ENCODE data around the gene LBP. TPM values are rescaled to one million over a fixed set of nuclear protein-coding genes. Genes with fewer than 3 reads are reported as not detected.

Gene LBP
- total RNA-seq, 1 experiment from 2014 or later: 0.52 TPM

GRCh38 chr20:38325905-38326304, 20.4 kb upstream of the LBP start:
- H3K4ac ChIP-seq (ENCODE audit: low read depth, low read length): no peak overlapping the region
- peaks cover 0 to 3% of the 10 kb centered on the region in 2 experiments; a peak in 1 of 4 replicates for H3K4me1 Mint-ChIP-seq

More at GRCh38 chr20:38325905-38326304, 20.4 kb upstream of the LBP start:
- no peak overlapping the region for H2BK12ac ChIP-seq (ENCODE audit: insufficient read length, low read depth, low read length)
- H2BK15ac ChIP-seq (ENCODE audit: low read depth, low read length): no peak overlapping the region
- no peak overlapping the region for H3K27ac ChIP-seq (ENCODE audit: insufficient read length, low read depth, low read length)
- no peak overlapping the region for H3K14ac ChIP-seq (ENCODE audit: insufficient read depth, low read length)
- H3K27me3 ChIP-seq (ENCODE audit: insufficient read depth, low read length): no peaks in the 10 kb centered on the region
- H3K9ac ChIP-seq (ENCODE audit: extremely low read depth, insufficient read length, low read length): no peak overlapping the region
- H3K9me3 ChIP-seq (ENCODE audit: control insufficient read depth, low read depth, low read length): no peaks in the 10 kb centered on the region
- H3K4me2 ChIP-seq (ENCODE audit: insufficient read depth, insufficient read length, low read length): no peak overlapping the region
- H3T11ph ChIP-seq (ENCODE audit: low read length): no peak overlapping the region
- H3K23ac ChIP-seq (ENCODE audit: insufficient read length, low read depth, low read length): no peak overlapping the region
- no peak for DNase-seq
- no peak overlapping the region for H4K8ac ChIP-seq (replicated peaks; ENCODE audit: insufficient read length, low read depth, low read length)
- H4K91ac ChIP-seq (ENCODE audit: insufficient read length, low read depth, low read length): no peak overlapping the region
- no peak overlapping the region for H2AFZ ChIP-seq (ENCODE audit: low read length)
- no peak overlapping the region for H2AK5ac ChIP-seq (ENCODE audit: insufficient read length, low read length)
- no peak overlapping the region for H3K18ac ChIP-seq (ENCODE audit: insufficient read length, low read depth, low read length)
- H3K9me3 Mint-ChIP-seq: no peaks in the 10 kb centered on the region
- no peak overlapping the region for H3K27ac Mint-ChIP-seq
- no peaks in the 10 kb centered on the region; the same call in 1 of the 2 replicates for H3K79me2 ChIP-seq (ENCODE audit: insufficient read depth, low read length)
- H3K4me1 ChIP-seq (ENCODE audit: insufficient read depth, low read length): no peaks in the 10 kb centered on the region
- no peak for TF ChIP-seq CTCF (conservative IDR thresholded peaks at IDR 0.05)
- H3K23me2 ChIP-seq (ENCODE audit: insufficient read length, low read depth, low read length, poor library complexity, severe bottlenecking): no peaks in the 10 kb centered on the region
- no peaks in the 10 kb centered on the region for H3K79me1 ChIP-seq (ENCODE audit: insufficient read depth, low read depth, low read length, poor library complexity, severe bottlenecking)
- WGBS (ENCODE audit: extremely low coverage, insufficient read length, low lambda C conversion rate): no CpG with 5 or more reads among the region's 3 CpGs
- H4K20me1 ChIP-seq (ENCODE audit: control insufficient read depth, insufficient read depth, insufficient read length): no peaks in the 10 kb centered on the region
- H3K27me3 Mint-ChIP-seq (ENCODE audit: low read depth): peaks cover 12% of the 10 kb centered on the region
- no peak overlapping the region for H2BK120ac ChIP-seq (ENCODE audit: low read depth, low read length, poor library complexity, severe bottlenecking)
- H3K56ac ChIP-seq (ENCODE audit: insufficient read length, low read depth, low read length): no peak overlapping the region
- no peak overlapping the region for H2BK20ac ChIP-seq (ENCODE audit: low read depth, low read length, poor library complexity, severe bottlenecking)
- no peaks in the 10 kb centered on the region for H3K36me3 Mint-ChIP-seq (ENCODE audit: insufficient read depth in 1 of 3, low read depth in 3 of 3)
- H3K4me3 Mint-ChIP-seq: no peak overlapping the region
- no peak overlapping the region for H4K5ac ChIP-seq (ENCODE audit: insufficient read length, low read depth, low read length)
- H2BK5ac ChIP-seq (ENCODE audit: insufficient read length, low read length): no peak overlapping the region

All from H9 (cell line).